OCI-LY1 (cell line): Measurements from ENCODE around the gene RPL37.
"Not testable (repeated sequence)": the region's sequence is repeated elsewhere in the genome, so short reads cannot be mapped to it uniquely, and the experiment has no call there.

Experiments
- H2AFZ ChIP-seq: fragments of 200-600 bp; sonication (generic), shearing (Covaris generic); 2 replicates; pipeline ENCODE4 v1.6.0; 2014; ENCODE audit warnings: antibody characterized with exemption, mild to moderate bottlenecking, low read length
- H3F3A ChIP-seq: fragments of 200-600 bp; sonication (generic), shearing (Covaris generic); 2 replicates; pipeline ENCODE4 v1.6.0; 2014; ENCODE audit warnings: mild to moderate bottlenecking, antibody characterized with exemption, low read length, moderate library complexity; ENCODE audit not compliant: insufficient read depth
- H3K27ac ChIP-seq: fragments of 200-600 bp; sonication (generic); 2 replicates; pipeline ENCODE4 v1.5.1; 2014; ENCODE audit warnings: low read length, mixed run types, mild to moderate bottlenecking, low read depth; ENCODE audit not compliant: poor library complexity, severe bottlenecking
- H3K27me3 ChIP-seq: fragments of 200-600 bp; sonication (generic); 2 replicates; pipeline ENCODE4 v1.6.0; 2014; ENCODE audit warnings: antibody characterized with exemption, mild to moderate bottlenecking, low read length, moderate library complexity; ENCODE audit not compliant: insufficient read depth
- H3K36me3 ChIP-seq: fragments of 200-600 bp; sonication (generic); 2 replicates; pipeline ENCODE4 v1.6.1; 2014; ENCODE audit warnings: mild to moderate bottlenecking, antibody characterized with exemption, low read length, moderate library complexity, mixed read lengths; ENCODE audit not compliant: insufficient read depth
- H3K4me1 ChIP-seq: fragments of 200-600 bp; sonication (generic); 2 replicates; pipeline ENCODE4 v1.5.1; 2014; ENCODE audit warnings: mild to moderate bottlenecking, low read length, moderate library complexity; ENCODE audit not compliant: insufficient read depth, severe bottlenecking
- H3K4me2 ChIP-seq: fragments of 200-600 bp; sonication (generic), shearing (Covaris generic); 2 replicates; pipeline ENCODE4 v1.6.1; 2014; ENCODE audit warnings: low read length
- H3K4me3 ChIP-seq: fragments of 200-600 bp; sonication (generic); 2 replicates; pipeline ENCODE4 v1.5.1; 2014; ENCODE audit warnings: low read length, low read depth, mild to moderate bottlenecking, mixed read lengths; ENCODE audit not compliant: poor library complexity, severe bottlenecking
- H3K79me2 ChIP-seq: fragments of 200-600 bp; shearing (Covaris generic); 2 replicates; pipeline ENCODE4 v1.6.1; 2016; ENCODE audit warnings: mixed run types, low read length, mixed read lengths; ENCODE audit not compliant: insufficient read depth
- H3K9ac ChIP-seq: fragments of 200-600 bp; sonication (generic), shearing (Covaris generic); 2 replicates; pipeline ENCODE4 v1.6.1; 2014; ENCODE audit warnings: mild to moderate bottlenecking, low read length, mixed read lengths
- H3K9me2 ChIP-seq: fragments of 200-600 bp; sonication (generic), shearing (Covaris generic); 2 replicates; pipeline ENCODE4 v1.6.1; 2014; ENCODE audit warnings: low read depth, mild to moderate bottlenecking, low read length, mixed read lengths
- H3K9me3 ChIP-seq: fragments of 200-600 bp; shearing (Covaris generic); 2 replicates; pipeline ENCODE4 v1.6.1; 2014; ENCODE audit warnings: low read length, mixed read lengths
- H4K20me1 ChIP-seq: fragments of 200-600 bp; sonication (generic), shearing (Covaris generic); 2 replicates; pipeline ENCODE4 v1.6.0; 2016; ENCODE audit warnings: mild to moderate bottlenecking, low read length; ENCODE audit not compliant: insufficient read depth
- EZH2 ChIP-seq: fragments of 200-600 bp; sonication (generic), shearing (Covaris generic); IDR thresholded peaks from 2 replicates; pipeline ENCODE4 v1.8.0; 2017; ENCODE audit warnings: borderline replicate concordance, mixed run types, mild to moderate bottlenecking, antibody characterized with exemption, low read length, moderate library complexity, mixed read lengths
- TF ChIP-seq, protein P1 (sequence below): fragments of 200-600 bp; sonication (generic), shearing (Covaris generic); IDR thresholded peaks from 2 replicates; pipeline ENCODE4 v1.5.1; 2017; ENCODE audit warnings: mild to moderate bottlenecking, antibody characterized with exemption, low read length, moderate library complexity, mixed read lengths

RPL37 gene

DNA sequence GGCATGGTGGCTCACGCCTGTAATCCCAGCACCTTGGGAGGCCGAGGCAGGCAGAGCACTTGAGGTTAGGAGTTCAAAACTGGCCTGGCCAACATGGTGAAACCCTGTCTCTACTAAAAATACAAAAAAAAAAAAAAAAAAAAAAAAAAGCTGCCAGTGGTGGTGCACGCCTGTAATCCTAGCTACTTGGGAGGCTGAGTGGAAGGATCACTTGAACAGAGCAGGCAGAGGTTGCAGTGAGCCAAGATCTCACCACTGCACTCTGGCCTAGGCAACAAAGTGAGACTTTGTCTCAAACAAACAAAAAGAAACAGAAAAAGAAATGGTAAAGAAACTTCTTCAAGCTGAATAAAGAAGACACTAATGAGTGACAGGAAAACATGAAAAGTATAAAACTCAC, 48.4 kb downstream of the RPL37 start:
- not testable (repeated sequence) for H2AFZ ChIP-seq, H3K27ac ChIP-seq, H3K4me3 ChIP-seq, H3K4me2 ChIP-seq, H3K27me3 ChIP-seq, H4K20me1 ChIP-seq, H3K9me2 ChIP-seq, H3F3A ChIP-seq, H3K9ac ChIP-seq, H3K4me1 ChIP-seq
- Histone ChIP-seq H3K9me3 (peaks cover 13% of the 10 kb centered on the region; the same call in 1 of the 2 replicates), H3K79me2 (peaks cover 97% of the 10 kb centered on the region), H3K36me3 (peaks cover 13% of the 10 kb centered on the region)

DNA sequence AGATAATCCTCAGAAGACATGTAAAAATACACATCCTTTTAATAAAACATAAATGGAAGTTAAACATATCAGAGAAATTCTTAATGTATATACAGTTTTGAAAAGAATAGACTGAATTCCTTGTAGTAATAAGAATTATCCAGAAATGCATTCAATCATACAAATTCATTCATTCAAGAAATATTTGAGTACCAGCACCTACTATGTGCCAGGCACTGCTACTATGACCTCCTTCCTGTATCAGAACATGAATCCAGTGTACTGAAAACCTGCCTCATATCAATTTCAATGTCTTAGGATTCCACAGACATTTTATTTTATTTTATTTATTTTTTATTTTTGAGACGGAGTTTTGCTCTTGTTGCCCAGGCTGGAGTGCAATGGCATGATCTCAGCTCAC, 50.1 kb downstream of the RPL37 start:
- Histone ChIP-seq H3K79me2 (peaks cover 99% of the 10 kb centered on the region), H3K27me3 (no peaks in the 10 kb centered on the region), H3K4me2 (no peak overlapping the region), H3K36me3 (peaks cover 13% of the 10 kb centered on the region), H4K20me1 (no peaks in the 10 kb centered on the region), H3K4me1 (no peaks in the 10 kb centered on the region), H3F3A (no peaks in the 10 kb centered on the region), H3K9me3 (peaks cover 13% of the 10 kb centered on the region; the same call in 1 of the 2 replicates), H3K9ac (no peak overlapping the region), H3K9me2 (no peaks in the 10 kb centered on the region), H3K4me3 (no peak overlapping the region), H2AFZ (no peak overlapping the region), H3K27ac (no peak overlapping the region)
- TF ChIP-seq, protein P1, sequence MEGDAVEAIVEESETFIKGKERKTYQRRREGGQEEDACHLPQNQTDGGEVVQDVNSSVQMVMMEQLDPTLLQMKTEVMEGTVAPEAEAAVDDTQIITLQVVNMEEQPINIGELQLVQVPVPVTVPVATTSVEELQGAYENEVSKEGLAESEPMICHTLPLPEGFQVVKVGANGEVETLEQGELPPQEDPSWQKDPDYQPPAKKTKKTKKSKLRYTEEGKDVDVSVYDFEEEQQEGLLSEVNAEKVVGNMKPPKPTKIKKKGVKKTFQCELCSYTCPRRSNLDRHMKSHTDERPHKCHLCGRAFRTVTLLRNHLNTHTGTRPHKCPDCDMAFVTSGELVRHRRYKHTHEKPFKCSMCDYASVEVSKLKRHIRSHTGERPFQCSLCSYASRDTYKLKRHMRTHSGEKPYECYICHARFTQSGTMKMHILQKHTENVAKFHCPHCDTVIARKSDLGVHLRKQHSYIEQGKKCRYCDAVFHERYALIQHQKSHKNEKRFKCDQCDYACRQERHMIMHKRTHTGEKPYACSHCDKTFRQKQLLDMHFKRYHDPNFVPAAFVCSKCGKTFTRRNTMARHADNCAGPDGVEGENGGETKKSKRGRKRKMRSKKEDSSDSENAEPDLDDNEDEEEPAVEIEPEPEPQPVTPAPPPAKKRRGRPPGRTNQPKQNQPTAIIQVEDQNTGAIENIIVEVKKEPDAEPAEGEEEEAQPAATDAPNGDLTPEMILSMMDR: no peak
- TF ChIP-seq EZH2: no peak

DNA sequence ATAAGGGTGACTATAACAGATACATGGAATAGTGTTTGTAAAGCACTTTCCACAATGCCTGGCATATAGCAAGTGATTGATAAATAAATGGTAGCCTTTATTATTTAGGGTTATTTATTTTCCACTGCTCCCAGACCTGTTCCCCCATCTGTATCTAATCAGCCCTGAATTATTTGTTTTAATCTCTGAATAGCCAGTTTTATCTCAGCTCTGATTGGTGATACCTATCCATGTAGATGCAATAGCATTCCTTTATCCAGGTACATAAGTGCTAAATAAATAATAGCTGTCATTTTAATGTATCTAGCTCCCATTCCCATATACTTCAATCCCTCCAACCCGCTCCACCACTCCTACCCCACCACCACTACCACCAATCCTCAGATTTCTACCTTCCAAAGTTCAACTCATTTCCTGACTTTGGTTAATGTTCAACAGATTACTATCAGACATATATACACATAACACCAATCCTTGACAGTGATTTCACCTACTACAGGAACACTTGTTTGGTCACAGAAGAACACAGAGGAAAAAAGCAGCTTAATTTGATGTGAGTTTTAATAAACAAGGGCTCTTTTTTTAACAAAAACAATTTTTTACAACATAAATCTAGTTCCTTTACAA, 50.9 kb downstream of the RPL37 start:
- H3F3A ChIP-seq: no peaks in the 10 kb centered on the region
- H3K27me3 ChIP-seq: no peaks in the 10 kb centered on the region
- no peaks in the 10 kb centered on the region for H3K4me1 ChIP-seq
- no peak for TF ChIP-seq EZH2
- TF ChIP-seq, protein P1: no peak
- no peaks in the 10 kb centered on the region for H3K9me2 ChIP-seq
- H3K36me3 ChIP-seq: peaks cover 13% of the 10 kb centered on the region
- no peak overlapping the region for H2AFZ ChIP-seq
- no peaks in the 10 kb centered on the region for H4K20me1 ChIP-seq
- H3K27ac ChIP-seq: no peak overlapping the region
- peaks cover 13% of the 10 kb centered on the region; the same call in 1 of the 2 replicates for H3K9me3 ChIP-seq
- H3K79me2 ChIP-seq: peaks cover 99% of the 10 kb centered on the region
- H3K4me2 ChIP-seq: no peak overlapping the region
- H3K4me3 ChIP-seq: no peak overlapping the region
- no peak overlapping the region for H3K9ac ChIP-seq

DNA sequence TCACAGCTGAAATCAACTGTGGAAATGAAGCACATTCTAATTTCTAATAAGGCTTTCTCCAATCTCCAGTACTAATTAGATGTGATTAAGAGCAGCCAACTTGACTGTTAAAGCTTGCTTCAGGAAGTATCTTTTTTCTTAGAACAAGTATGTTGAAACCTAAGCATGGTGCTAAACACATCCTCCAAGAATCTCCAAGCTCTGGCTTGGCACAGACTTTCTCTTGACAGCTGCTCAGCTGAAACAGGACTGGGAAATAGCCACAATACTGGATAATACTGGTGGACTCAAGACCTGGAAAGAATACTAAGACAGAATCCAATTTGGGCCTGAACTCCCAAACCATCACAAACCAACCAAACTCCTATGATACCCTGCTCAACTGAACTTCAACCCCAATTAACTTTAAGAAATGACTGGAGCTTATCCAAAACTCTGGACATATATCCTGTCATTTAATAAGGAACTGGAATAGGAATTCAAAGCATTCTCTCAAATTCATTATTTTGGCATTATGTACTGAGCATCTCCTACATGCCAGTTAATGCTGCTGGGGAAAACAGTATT, 53.1 kb downstream of the RPL37 start:
- TF ChIP-seq, protein P1: no peak
- no peak for TF ChIP-seq EZH2
- H3K4me1 ChIP-seq: no peaks in the 10 kb centered on the region

More for the DNA sequence above, 53.1 kb downstream of the RPL37 start:
- H3K79me2 ChIP-seq: peaks cover 86% of the 10 kb centered on the region
- no peaks in the 10 kb centered on the region; the same call in 1 of the 2 replicates for H3K36me3 ChIP-seq
- no peak overlapping the region for H3K9ac ChIP-seq
- H4K20me1 ChIP-seq: no peaks in the 10 kb centered on the region
- H3K27ac ChIP-seq: no peak overlapping the region
- no peak overlapping the region for H2AFZ ChIP-seq
- no peaks in the 10 kb centered on the region for H3K27me3 ChIP-seq
- no peak overlapping the region for H3K4me3 ChIP-seq
- H3F3A ChIP-seq: no peaks in the 10 kb centered on the region
- no peaks in the 10 kb centered on the region for H3K9me2 ChIP-seq
- H3K9me3 ChIP-seq: no peaks in the 10 kb centered on the region
- H3K4me2 ChIP-seq: no peak overlapping the region
